Measurements from ENCODE around the gene CHN2.

CHN2 gene

DNA sequence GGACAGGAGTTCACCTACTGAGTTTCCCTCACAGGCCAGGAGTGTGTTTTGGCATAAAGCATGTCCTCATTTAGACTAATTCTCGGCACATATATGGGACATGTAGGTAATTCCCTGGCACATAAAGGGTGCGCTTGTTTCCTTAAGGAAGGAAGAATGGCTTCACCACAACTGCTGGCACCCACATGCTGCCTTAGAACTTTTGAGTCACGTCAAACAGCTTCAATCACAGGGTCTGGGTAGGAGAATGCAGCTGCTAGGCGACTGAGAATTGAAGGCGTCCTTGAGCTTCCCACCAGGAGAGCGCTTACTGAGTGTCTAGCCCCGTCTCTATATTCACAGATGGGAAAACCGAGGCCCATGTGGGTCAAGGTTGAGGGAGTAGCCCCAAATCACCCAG lies 146.1 kb downstream of the CHN2 start:
- DNase-seq = no peak

DNA sequence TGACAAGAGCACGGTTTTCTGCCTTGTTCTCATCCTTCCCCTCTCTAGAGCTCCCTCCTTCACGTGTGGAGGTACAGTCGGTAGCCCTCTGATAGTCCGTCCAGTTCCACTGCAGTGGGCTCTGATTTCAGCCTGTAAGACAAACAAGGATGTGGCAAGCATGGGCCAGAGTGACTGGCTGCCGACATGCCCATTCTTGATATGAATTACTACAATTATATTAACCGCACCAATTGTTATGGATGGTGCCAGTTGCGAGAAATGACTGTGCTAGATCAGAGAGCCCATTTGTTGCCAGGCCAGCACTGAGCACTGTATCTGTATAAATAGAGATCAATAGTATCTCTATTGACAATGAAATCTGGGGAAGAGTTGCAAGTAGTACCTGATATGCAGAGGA lies 146.6 kb downstream of the CHN2 start:
- no peak for DNase-seq

DNA sequence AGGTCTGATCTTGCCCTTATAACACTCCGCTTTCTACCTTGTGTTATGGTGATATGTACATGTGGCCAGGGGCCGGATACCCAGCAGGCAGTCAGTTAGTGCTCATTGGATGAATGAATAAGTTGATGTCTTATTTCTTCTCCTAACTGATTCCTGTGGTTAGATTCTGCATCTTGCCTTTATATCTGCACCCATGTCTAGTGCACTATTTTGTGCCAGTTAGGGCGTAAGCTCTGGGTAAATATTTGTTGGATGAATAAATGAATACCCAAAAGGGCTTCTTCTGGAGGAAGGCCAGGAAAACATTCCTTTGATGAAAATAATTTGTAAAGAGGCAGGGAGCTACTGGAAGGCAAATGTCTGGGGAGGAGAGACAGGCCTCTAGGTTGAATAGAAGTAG lies 148.2 kb downstream of the CHN2 start:
- DNase-seq = no peak

DNA sequence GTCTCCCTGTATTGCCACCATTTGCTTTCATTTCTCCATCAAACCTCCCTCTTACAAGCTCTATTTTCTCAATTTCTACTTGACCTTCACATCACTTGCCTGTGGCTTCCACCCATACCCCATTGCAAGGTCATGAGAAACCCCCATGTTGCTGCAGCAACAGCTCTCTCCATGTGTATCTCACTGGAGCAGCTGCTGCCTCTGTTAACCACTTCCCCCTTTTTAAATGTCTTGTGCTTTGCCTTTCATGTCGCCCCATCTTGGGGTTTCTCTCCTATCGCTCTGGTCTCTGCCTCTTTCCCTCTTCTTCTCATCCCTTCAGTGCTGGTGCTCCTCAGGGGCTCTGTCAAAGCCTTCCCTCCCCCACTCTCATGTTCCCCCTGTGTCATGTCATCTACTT lies 148.8 kb downstream of the CHN2 start:
- no peak for DNase-seq

DNA sequence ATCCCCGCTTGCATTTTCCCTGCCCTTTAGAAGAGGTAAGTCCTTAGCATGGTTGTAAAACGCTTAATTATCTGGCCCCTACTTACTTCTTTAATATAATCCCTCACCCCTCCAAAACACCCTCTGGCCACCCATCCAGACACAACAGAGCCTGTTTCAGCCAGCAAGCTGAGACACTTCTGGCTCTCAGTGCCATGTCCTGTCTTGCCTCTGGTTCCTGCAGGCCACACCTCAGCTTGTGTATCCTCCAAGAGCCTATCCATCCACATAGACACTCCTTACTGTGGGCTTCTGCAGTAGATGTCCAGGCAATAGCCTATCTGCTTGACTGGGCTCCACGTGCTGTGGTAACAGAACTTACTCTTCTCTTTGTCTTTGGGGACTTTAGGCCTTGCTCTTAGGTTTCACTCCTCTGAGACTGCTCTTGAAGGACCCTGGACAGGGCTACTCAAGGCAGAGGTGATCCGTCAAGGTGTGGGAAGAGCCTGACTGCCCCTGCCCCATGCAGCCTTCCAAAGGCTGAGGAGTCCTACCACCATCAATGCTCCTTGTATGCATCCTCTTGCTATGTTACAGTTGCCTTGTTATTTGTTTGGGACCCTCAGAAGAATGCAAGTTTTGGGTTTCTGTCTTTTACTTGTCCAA lies 149.9 kb downstream of the CHN2 start:
- no peak for DNase-seq

DNA sequence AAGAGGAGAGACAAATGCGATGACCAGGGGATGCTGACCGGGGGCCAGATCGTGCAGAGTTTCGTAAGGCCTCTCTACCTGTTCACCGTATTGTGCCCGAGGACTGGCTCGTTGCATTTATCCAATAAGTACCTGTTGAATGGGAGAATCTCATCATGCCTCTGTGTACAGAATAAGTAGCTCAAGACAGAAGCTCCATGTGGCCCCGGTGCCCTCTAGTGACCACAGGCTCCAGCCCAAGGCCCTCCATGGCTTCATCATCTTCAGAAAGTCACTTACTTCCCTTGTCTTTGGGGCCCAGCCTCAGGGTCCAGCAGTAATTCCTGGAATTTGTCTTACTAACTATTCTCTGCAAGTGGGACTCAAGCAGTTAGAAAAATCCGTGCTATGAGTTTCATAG lies 151.0 kb downstream of the CHN2 start:
- DNase-seq = no peak

DNA sequence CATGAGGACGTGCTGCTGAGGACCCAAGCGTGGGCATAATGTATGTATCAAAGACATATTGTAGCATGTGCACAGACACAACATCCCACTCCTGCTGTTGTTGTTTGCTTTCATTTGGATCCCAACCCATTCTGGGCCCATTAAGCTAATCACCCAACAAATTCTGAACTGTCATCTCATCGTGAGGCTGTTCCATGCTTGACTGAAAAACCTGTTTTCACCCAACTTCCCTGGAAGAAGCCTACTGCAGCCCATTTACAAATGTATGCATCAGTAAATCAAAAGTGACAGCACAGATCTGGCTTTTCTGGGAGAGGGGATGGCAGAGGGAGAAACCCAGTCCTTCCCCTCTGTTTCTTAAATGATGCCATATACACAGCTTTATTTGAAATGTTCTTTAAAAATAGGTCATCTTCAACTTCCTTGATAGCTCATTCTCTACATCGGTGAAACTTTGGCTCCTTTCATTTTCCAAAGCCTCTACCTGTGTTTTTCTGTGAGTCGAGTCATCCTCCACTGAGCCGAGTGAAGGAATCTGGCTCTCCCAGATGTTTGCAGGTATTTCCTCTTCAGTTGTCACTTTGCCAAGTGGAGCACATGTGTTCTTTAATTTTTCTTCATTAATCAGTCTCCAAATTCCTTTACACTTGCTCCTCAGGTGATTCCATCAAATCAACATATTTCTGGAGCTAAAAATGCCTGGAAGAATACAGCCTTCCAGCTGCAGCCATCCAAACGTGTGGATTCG lies 151.8 kb downstream of the CHN2 start:
- DNase-seq = no peak

DNA sequence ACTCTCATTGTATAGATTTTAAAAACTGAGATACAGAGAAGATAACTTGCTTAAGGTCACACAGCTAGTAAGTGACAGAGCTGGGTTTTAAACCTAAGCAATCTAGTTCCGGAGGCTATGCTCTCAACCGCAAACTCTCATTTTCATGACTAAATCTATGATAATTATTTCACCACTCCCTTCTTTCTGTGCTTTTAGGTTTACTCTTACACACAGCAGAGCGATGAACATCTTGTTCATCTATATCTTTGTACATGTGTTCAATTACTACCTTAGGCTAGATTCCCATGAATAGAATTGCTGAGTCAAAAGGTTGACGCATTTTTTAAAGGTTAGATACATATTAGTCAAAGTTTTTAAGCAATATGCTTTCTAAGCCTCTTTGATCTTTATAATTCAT lies 154.8 kb downstream of the CHN2 start:
- no peak for DNase-seq

DNA sequence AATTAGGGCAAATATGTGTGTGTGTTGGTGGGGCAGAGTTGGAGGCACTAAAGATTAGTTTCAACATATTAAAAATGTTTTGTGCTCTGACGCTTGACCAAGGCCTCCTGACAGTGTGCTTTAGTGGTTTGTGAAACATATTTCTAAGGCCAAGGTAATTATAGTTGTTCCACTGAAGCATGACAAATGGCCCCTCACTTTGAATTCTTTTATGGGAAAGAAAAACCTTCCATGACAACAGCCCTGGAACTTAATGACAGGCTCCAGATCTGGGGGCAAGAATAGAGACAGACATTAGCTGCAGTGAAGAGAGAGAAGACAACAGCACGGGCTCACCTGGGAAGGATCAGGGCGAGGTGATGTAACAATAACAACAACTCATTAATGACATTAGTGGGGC lies 155.8 kb downstream of the CHN2 start:
- DNase-seq = no peak

DNA sequence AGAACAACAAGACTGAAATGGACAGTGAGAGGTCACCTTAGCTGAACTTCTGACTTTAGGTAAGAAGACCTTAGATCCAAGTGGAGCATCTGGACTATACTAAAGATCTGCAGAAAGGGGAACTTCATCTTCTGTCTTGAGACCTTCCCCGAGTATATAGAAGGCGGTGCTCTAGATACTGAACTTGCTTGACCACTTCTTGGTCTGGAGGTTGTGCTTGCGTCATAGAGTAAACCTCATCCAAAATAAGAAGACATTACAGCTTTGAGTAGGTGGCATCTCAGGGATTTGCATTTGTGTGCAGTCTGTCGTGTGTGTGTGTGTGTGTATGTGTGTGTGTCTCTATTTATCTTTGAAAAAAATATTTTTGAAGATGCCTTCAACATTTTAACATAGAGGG lies 157.5 kb downstream of the CHN2 start:
- no peak for DNase-seq

DNA sequence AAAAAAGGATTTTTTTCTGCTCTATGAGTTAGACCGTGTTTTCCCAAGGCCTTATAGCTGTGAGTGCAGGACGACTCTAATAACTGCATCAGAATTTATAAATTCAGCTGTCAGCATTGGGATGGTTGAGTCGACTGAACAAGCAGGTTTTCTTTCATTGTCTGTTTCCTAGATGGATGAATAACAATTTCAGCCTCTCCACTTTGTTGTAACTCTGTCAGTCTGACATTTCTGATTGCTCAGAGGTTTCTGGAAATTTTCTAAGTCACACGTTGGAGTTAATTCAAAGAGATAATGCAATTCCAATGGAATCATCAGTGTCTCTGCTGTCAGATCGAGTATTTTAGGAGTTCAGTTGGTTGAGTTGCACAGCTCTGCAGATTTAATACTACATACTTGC lies 159.2 kb downstream of the CHN2 start:
- no peak for DNase-seq

DNA sequence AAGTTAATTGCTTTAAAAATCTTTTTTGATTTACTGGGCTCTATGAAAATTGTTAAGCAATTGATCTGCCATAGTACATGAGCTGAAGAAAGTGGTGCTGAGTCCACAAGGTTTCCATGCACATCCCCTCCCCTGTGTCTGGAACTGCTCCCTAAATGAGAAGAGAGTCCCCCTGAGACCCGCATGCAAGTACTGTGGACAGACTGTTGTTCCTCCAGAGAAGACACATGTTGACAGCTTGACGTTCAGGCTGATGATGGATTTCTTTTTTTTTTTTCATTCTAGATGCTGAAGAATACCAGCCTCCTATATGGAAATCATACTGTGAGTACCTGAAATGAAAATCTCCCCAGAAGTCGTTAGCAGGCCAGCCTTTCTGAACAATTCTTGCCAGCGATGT lies 159.8 kb downstream of the CHN2 start:
- DNase-seq = no peak

DNA sequence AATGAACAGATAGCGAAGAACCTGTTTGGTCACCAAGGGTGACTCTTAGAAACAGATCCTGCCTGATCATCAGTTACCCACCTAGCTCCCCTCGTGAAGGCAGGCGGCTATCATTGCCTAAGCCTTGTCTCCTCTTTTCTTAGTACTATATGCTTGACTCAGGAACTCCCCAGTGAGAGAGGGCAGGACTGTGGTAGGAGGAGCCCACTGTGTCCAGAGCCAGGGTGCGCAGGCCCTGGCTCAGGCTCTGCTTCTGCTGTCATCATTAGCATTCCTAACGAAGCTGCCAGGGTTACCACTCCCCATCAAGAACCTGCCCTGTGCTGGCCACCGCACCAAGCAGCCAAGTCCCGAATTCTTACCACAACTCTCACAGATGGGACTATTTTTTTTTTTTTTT lies 160.8 kb downstream of the CHN2 start:
- no peak for DNase-seq

DNA sequence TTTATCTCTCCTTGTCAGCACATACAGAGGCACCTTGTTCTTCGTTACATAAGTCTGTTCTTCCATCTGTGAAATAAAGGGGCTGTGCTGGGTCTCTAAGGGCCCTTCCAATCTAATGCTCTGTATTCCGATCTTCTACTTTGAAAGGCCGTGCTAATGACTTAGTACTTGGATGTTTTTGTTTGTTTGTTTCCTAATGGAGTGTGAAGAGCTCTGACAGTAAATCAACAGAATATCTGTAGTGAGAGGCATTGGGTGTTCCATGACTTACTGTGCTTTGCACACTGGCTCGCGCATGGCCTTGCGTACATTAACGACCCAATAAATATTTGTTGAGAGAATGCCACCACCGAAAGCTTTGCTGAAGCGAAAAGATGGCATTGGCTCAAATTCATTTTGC lies 162.1 kb downstream of the CHN2 start:
- DNase-seq = no peak

DNA sequence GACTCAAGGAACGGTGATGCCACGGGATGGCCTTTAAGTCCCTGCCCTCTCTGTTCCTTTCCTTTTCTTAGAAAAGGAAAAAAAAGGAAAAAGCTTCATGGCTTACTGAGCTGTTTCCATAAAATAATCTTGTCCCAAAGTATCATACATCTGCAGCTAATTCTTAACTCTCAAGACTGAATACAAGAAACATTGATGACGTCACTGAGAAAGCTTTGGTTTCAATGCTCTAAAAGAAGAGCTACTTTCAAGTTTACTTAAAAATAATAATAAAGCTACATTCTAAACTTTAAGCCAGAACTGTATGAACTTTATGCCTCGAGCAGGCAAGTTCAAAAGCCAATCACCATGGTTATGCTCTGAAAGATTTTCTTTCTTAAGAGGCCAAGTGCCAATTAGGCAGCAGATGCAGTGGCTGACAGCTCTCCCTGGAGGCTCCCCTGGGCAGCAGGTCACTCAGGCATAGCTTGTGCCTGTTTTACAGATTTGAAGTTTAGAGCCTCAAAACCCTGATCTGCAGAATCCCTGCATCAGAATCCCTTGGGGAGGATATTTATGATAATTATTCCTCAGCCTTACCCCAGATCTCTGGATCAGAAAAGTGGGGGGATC lies 165.0 kb downstream of the CHN2 start:
- DNase-seq = no peak

DNA sequence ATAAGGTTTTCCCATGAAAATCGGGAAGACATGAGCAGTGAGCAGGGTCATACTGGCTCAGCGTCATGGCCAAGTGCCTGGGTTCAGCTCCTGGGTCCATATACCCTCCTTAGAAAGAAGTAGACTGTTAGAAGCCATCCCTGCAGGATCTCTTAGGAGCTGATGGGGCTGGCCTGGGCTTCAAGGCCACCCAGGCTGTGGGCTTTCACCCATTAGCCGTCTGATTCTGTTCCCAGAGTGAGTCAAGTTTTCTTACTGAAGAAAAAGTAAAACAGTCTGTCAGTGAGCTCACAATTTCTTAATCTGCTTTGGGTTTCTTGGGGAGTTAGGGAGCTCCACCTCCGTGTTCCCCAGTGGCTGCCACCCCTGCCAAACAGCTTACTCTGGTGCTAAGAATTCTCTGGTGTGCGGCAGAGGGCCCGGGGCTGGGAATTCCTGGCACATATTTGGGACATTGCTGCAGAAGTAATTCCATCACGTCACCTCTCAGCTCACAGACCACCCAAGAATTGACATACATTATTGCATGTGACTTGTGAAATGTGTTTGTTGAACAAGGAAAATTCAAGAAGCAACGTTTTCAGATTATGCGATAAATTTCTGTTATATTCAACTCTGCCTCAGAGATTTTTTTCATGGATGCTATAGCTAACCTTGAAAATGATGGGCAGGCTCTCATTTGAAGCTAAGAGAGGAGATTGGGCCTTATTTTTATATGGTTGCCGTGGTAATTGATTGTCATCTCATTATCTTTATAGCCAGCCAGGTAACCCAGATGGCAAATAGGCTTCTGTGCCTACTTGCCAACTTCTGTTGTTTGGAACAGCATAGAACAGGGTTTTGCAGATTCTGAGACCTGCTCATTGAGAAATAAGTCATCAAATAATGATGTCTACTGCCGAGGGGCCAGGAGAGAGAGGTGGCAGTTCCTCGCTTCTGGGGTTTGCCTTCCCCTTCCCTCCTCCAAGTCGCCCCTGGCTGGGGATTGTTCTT lies 166.4 kb downstream of the CHN2 start:
- DNase-seq = no peak

DNA sequence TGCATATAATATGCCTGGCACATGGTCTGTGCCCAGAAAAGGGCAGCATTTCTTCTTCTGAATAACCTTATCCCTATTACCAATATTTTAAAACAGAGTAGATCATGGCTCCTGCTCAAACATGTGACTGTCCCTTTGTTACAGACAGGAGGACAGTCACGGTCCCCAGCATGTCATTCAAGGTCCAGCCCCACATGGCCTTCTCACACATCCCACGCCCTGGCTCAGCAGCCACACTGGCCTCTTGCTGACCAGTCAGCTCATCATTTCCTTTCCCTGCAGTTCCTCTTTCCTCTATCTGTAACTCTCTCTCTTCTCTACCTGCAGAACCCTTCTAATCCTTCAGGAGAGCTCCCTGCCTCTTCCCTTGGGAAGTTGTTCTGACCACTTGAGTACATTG lies 167.8 kb downstream of the CHN2 start:
- no peak for DNase-seq

DNA sequence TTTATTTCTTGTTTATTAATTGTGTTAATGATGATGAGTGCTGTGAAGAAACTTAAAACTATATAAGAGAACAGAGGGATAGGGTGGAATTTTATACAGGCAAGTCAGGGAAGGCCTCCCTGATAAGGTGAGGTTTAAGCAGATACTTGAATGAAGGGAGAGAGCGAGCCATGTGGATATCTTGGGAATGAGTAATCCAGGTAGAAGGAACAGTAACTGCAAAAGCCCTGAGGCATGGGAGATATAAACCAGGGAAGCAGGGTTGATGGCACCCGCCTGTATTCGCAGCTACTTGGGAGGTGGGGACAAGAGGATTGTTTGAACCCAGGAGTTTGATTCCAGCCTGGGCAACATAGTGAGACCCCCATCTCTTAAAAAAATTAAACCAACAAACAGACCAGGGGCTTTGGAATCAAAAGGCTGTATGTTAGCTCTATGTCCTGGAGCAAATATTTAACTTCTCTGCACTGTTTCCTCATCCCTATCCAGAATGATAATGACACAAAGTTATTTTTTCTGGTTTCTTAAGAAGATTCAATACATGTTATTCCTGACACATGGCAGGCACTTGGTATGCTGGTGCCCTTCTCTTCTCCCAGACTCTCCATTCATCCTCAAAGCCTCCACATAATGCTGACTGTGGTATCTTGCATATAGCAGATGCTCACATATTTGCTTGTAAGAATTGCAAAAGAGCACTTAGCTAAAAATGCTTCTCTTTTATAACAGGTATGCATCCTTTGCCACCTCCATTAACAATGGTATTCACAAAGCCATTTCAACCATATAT lies 169.3 kb downstream of the CHN2 start:
- DNase-seq = no peak

DNA sequence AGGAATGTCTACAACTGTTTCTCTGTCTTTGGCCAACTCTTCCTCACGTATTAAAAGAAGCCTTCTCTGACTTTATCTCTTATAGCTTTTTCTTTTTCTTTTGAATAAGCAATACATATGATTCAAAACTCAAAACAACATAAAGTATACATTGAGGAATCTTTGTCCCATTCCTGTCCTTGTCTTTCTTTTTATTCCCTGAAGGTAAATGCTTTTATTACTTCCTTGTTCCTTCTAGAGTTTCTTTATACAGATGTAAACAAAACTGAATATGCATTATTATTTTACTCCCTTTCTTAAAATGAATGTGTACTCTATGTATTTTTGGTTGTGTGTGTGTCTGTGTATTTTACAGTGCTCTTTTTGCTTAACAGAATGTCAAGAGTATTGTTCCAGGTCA lies 170.1 kb downstream of the CHN2 start:
- no peak for DNase-seq

DNA sequence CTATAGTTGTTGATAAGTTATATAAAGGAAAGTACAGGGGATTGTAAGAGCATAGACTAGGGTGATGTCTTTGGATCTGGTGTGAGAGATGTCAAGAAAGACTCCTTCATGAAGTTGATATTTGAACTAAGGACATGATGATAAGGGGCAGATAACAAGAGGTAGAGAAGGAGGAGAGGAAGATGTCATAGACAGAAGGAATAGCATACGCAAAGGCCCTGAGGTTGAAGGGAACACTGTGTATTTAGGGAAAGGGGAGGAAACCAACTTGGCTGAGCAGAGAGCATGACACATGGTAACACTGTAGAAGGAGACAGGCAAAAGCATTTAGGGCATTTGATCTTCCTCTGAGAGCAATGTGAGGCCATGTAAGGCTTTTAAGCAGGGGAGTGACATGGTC lies 170.8 kb downstream of the CHN2 start:
- no peak for DNase-seq

DNA sequence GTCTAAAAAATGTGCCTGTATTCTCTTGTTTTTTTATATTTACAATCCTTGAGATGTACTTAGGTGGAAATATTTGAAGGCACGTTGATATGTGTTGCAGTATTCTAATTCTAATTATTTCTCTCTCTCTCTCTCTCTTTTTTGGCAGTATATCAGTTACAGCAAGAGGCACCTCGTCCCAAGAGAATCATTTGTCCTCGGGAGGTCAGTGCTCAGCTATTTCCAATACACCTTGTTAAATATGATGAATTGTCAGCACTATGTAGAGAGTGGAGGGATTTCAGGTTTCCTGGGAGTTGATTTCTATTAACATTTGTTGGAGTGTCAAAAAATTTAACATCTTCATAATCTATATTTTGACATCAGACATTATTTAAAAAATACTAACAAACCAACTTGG lies 173.2 kb downstream of the CHN2 start:
- DNase-seq = no peak

DNA sequence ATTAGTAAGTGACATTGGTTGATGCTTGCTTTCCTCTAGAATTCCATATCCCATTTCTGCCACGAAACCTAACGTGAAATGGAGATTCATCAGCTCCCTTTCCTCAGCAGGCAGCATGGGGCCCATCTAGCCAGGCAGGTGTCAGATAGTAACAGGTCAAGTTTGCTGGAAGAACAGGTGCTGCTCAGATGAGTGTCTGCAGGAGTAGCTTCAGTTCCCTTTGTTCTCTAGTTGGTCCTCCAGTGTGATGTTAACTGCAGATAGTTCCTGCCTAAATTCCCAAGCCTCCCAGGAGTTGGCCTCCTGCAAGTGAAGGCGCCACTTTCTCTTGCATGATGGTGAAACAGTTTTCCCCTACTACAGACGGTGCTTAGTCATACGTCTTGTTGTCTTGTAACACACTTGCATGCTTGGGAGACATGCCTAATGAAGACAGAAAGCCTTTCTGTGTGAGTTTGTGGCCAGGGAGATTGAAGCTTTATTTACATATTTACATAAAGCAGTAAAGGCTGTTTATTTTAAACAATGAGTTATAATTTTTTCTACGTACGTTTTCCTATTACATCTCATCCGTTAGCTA lies 175.4 kb downstream of the CHN2 start:
- no peak for DNase-seq
